Measurements from ENCODE around the gene ADCY1.

Gene ADCY1

DNA sequence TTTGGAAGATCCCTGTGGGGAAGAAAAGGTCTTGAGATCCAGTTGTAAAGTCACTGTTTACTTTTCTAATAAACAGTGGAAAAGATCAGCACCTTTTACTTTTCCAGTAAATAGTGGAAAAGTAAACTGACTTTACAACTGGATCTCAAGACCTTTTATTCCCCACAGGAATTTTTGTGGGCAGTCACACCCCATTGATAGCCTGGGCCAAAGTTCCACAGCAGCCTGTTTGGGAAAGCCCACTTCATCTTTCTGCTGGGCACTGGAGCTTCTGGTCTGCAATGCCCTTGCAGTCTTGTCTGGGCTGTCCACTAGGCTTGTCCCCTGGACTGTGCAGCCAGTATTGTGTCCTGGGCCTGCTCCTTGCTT is 50.2 kb downstream of the ADCY1 start:
- DNase-seq (ENCODE audit: low read depth in 2 of 2): no peak

DNA sequence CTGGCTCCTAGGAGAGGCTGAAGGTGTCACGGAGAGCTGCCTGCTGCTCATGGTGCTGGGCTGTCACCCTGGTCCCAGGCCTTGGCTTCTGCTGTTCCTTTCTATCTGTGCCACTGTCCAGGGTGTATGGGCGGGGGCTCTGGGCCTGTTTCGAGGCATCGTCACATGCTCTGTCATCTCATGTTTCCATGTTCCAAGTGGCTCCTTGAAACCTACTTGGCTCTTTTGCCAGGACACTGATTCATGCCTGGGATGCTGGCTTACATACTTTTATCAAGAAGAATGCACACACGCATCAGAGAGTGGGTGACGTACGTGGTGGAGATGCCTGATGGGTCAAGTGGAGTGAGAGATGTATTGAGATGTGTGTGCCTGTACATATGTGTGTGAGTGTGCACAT is 50.9 kb downstream of the ADCY1 start:
- DNase-seq (ENCODE audit: low read depth in 2 of 2): no peak

DNA sequence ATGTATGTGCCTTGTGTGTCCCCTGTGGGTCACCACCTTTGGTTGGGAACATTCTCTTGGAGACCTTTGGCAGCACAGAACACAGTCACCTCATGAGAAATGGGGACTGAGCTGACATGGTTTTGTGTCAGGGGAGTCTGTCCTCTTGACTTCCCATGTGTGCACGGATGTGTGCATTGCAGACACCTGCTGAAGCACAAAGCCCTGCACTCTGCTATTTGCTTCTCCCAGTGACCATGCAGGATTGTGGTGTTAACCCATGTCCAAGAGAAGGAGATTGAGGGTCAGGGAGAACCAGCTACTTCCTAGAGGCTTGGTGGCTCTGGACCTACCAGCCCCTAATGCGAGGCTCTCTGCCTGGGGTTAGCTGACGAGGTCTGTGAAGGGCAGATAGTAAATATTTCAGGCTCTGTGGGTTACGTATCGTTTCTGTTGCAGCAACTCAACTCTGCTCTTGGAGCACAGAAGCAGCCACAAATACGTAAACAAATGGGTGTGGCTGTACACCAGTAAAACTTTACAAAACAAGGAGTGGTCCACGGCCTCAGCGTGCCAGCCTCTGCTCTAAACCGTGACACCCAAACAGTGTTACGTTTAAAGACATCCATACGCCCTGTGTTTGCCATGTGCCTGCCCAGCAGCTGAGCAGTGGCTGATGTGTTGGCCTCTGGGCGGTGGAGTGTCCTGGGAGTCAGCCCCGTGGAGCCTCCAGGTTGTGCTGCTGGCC is 51.7 kb downstream of the ADCY1 start:
- DNase-seq (ENCODE audit: low read depth in 2 of 2): no peak

DNA sequence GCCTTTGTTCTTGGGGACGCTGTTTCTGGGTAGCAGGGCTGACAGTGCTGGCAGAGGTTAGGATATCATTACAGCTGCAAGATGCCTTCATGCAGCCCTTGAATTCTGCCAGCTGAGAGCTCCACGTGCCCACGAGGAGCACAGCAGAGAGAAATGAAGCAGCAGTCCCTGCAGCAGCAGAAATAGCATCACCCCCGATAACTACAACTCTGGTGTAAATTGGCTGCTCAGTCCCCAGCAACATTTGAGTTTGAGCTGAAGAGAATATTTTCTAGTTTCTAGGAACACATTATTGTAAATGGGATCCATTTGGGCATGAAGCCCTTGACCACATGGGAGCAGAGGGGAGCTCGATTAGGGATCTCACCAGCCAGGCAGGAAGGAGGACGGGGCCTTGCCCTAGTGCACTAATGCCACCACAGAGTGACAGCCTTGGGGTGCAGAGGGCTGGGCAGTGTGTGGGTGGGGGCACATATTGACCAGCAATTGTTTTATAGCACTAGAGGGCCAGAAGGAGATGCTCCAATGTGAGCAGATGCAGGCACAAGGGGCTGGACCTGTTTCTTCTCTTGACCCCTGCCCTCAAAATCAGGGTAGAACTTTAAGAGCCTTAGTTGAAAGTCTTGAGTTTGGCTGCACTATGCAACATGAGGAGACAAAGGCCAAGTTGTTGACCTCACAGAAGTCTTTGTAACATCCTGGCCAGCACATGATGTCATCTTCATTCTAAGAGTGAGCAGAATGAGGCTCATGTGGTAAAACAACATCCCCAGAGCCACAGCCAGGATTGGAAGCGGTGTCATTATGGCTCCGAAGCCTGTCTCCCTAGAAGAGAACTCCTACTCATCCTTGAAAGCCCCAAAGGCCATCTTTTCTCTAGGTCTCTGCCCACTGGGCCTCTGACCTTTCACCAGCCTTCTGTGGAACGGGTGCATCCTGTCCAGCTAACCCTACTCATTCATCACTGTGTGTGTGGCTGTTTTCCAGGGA is 52.6 kb downstream of the ADCY1 start:
- DNase-seq (ENCODE audit: low read depth in 2 of 2): no peak

DNA sequence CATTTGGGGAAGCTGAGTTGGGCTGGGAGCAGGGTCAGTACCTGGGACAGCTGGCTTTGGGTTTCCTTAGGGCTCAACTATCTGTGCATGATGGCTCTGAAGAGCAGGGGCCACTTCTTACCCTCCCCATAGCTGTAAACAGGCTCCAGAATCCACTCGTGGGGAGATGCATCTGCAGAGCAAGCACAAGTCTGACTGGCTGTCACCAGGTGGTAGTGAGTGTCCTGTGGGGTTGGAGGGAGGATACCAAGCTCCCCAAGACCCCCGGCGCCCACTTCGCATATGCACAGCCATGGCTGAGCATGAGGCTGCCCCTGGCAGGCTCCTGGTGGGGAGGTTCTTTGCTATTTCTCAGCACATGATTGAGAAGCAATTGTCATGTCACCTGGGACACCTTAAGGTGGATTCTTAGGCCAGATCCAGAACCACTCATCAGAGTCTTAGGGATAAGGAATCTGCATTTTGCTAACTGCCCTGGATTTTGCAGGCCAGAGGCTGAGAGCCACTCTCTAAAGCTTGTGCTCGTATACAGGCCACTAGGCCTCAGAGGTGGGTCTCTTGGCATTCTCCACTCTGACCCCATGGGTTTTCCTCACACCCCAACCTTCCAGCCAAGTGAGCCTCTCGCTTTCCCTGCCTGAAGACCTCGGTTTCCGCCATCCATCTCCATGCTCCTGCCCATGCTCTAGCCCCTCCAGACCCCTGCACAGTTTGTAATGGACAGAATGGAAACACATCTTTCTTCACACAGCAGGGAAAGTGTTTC is 53.7 kb downstream of the ADCY1 start:
- no peak for DNase-seq (ENCODE audit: low read depth in 2 of 2)

DNA sequence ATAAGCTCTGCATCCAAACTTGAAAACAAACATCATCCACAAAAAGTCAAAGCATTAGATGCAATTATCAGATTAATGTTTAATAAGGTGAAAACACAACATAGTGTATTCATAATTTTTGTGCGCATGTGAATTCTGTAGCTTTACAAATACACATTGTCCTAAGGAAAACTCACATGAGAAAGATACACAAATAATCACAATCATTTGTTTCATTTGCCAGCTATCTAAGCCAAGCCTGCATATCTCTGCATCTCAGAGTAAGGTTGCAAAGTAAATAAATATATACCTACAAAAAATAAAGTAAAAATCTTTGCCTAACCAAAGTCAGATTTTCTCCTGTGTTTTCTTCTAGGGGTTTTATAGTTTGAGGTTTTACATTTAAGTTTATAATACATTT is 57.4 kb downstream of the ADCY1 start:
- DNase-seq (ENCODE audit: low read depth in 2 of 2): no peak

DNA sequence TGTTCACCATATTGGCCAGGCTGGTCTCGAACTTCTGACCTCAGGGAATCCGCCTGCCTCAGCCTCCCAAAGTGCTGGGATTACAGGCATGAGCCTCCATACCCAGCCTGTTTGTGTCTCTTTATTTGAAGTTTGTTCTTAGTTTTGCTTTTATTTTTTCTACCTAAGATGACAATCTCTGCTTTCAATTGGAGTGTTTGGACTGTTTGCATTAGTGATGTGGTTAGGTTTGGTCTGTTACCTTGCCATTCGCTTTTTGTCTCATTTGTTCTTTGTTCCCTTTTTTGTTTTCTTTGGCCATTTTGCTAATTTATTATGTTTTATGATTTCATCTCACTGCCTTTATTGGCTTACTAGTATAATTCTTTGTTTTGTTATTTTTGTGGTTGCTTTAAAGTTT is 62.6 kb downstream of the ADCY1 start:
- no peak for DNase-seq (ENCODE audit: low read depth in 2 of 2)

DNA sequence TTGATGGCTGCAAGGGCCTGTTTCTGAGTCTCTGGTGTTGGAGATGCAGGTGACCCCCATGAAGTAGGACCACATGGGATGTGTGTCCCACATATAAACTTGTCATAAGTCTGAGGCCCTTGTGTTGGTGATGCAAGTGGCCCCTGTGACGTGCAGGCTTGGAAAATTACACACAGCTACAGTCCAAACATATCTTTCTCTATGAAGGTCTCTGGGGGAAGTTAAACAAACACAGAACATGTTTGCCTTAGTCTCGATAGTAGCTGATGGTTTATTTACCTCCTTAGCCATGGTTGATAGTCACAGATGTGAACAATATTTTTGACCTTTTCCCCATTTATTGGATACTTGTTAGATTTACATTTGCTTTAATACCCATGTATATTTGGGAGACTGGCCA is 64.7 kb downstream of the ADCY1 start:
- no peak for DNase-seq (ENCODE audit: low read depth in 2 of 2)

DNA sequence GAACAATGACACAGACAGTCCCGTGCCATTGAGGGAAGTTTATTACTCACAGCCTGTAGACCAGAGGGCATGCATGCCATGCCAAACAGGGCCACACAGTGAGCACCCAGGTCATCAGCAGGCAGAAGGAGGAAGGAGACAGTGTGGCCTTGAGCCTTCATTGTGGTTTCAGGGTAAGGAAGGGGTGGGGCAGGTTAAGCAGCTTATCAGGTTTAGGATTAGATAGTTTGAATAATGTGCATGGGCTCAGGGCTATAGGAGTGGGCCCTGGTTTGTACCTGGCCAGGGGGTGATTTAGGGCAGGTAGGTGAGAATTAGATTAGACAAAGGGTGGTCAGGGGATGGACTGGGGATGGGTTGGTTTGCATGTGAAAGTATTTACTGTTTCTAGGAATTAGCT is 67.9 kb downstream of the ADCY1 start:
- DNase-seq (ENCODE audit: low read depth in 2 of 2): no peak

DNA sequence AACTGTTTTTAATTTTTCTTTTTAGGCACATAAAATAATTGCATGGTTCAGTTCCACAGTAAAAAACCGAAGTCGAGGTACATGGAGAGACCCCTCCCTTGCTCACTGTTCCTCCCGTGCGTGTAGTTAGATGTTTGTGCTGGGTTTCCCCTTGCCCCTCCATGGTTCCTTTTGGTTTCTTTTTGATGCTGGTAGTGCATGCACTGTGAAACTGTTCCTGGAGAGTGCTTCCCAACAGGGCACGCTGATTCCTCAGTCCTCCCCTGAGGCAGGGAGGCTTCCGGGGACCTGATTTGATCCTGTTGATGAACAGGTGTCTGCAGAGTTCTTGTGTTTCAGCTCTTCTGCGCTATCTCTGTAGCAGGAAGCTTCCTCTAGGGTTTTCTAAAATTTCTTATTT is 69.5 kb downstream of the ADCY1 start:
- no peak for DNase-seq (ENCODE audit: low read depth in 2 of 2)

DNA sequence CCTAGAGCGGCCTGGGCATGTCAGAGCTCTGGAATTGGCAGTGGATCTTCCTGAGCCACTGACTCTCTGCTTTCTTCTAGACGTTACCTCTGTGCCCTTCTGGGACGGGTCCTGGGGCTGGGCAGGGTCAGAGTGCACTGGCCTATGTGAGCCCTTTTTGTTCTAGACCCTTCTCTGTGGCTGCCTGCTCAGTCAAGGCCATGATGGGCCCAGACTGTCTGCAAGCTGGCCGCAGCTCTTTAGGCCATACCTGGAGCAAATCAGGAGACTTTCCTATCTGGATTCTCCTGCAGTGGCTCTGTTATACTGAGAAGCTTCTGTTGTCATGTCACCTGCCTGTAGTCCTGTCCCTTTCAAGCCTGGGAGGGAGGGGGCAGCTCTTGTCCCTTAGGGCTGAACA is 70.1 kb downstream of the ADCY1 start:
- no peak for DNase-seq (ENCODE audit: low read depth in 2 of 2)

DNA sequence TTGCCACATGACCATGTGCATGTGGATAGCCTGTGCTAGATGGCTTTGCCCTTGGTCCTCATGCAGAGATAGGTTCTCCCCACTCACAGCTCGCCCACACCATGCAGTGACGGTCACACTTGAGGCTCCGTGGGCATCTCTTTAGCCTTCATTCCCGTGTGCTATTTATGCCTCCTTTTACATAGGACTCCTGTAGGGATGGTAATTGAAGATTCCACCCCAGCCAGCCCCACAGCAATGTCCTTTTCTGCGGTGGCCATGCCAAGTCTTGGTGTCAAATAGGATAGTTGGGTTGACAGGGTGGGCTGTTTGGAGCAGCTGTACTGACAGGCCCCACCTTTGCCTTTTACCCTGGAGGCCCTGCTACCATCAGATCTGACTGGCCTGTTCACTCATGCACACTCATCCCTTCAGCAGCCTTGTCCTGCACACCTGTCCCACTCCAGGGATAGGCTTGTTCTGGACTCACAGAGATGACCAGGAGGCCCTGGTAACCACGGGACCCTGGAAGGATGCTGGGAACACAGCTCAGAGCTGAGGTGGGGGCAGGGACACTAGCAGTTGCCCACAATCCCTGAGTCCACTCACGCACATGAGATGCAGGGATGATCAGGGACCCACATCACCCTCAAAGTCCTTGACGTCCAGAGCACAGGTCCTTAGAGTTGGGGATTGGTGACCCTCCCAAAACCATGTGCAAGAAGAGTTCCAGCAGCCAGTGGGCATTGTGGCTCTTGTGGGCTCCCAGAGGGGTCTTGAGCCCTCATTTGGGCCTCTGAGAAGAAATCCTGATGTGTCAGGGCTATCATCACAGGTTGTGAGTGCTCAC is 71.2 kb downstream of the ADCY1 start:
- DNase-seq (ENCODE audit: low read depth in 2 of 2): no peak

DNA sequence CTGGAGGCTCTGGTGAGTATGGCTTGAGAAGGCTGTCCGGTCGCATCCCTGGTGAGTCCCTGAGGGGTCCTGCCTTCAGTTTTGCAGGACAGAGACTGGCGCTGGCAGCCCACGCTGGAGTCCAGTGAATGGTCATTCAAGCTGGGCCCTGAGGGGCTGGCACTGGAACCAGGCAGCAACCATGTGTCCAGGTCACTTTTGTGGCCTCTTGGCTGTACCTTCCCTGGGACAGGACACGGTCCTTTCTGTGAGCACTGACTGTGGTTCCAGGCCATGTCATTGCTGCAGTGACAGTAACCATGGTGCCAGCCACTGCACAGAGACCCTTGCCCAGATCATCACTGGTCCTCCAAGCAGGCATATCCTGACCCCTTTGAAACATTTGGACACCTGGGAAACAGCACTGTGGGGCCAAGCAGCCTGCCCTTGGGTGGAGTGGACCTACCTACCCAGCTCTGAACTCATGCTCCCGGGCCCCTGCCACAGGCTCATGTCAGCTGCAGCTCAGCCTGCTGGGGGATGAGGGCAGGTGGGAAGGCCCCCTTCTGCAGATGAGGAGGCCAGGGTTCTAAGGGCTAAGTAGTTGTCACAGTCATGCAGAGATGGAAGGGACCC is 72.1 kb downstream of the ADCY1 start:
- DNase-seq (ENCODE audit: low read depth in 2 of 2): no peak

DNA sequence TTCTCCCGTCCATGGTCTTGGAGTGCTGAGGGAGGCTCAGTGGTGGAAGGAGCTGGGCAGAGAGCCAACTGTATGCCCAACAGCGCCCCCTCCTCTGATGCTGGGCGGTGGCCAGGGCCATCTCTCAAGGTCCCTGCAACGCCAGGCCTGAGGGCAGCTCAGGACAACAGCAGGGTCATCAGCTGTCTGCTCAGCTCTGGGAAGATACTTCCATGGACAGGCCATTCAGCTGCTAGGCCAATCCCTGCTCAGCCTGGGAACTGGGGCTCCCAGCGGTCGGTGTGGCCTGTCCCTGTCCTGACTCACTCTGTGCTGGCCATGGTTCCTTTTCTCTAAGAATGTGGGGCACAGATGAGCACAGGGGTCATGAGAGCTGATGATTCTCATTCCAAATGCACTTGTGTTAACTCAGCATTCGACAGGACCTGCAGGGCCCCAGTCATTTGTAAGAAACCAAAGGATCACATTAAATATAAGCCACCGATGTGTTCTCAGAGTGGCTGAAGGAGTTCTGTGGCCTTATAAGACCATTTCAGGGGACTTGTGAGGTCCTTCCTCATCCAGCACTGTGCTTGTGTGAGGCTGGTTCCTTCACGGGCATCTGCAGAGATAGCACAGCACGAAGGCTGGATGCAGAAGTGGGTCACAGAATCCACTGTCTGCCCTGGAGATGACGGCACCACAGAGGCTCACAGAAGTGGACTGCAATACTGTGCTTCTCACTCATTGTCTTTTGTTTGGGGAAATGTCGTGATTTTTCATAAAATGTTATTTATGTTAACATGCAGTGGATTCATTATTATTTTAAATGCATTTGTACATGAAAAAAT is 73.0 kb downstream of the ADCY1 start:
- no peak for DNase-seq (ENCODE audit: low read depth in 2 of 2)

DNA sequence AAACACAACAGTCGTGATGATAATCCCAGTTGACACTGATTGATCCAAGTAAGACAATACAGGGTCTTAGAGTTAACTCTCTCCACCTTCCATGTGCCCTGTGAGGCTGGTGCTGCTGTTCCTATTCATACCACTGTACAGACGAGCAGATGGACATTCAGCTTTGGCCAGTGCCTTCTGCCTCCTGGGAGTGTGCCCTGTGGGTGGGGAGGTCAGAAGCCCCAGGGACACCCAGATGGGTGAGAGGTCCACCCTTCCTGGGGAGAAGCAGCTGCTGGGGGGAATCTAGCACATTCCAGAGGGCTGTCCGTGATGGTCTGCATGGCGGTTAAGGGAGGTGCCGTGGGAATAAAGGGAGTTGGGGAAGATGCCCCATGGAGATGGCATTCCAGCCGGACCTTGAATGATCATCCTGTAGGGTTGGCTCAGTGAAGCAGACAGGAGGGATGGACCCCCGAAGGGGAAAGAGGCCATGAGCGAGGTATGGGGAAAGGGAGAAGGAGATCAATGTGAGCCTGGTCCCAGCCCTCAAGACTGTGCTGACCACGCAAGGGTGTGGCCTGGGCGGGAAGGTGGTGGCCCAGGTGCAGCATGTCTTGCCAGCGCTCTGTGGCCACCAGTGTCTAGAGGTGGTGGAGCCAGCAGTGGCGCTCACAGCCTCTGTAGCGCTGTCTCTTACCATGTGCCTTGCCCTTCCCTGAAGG is 74.0 kb downstream of the ADCY1 start:
- no peak for DNase-seq (ENCODE audit: low read depth in 2 of 2)

DNA sequence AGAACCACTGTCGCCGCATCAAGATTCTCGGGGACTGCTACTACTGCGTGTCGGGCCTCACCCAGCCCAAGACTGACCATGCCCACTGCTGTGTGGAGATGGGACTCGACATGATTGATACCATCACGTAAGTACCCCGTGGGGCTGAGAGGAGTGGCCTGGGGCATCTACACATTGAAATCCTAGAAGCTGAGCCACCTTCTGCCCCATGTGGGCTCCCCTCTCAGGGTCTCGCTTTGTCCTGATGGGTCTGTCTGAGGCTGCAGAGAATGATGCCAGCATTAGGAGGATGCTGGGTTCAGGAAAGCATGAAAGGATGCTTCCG is 74.5 kb downstream of the ADCY1 start:
- no peak for DNase-seq (ENCODE audit: low read depth in 2 of 2)

DNA sequence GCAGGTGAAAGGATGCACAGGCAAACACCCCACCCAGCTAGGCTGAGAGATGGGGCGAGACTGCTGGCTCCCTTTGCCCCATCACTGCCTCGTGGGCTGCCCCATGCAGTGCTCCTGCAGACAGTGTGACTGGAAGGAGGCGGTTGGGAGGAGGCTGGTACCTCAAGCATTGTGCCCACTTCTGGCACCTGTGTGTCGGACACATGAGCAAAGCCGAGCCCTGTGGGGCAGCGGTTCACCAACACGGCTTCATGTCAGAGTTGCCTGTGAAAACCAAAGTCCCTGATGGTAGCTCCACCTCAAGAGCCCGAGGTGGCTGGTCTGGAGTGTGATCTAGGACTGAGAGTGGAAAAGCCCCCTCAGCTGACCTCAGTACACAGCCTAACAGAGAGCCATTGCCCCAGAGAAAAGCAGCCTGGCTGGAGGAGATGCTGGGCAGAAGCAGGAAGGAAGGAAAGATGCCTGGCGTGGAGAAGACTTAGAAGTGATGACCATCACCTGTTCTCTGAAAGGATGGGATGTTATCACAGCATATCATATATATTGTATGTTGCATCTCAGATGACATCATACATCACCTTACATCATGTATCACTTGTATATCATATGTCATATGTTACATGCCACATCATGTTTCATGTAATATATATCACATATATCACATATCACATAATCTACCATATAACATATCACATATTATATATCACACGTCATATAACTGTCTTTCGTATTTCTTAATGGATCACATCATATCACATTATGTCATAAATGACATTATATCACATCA is 75.6 kb downstream of the ADCY1 start:
- DNase-seq (ENCODE audit: low read depth in 2 of 2): no peak

DNA sequence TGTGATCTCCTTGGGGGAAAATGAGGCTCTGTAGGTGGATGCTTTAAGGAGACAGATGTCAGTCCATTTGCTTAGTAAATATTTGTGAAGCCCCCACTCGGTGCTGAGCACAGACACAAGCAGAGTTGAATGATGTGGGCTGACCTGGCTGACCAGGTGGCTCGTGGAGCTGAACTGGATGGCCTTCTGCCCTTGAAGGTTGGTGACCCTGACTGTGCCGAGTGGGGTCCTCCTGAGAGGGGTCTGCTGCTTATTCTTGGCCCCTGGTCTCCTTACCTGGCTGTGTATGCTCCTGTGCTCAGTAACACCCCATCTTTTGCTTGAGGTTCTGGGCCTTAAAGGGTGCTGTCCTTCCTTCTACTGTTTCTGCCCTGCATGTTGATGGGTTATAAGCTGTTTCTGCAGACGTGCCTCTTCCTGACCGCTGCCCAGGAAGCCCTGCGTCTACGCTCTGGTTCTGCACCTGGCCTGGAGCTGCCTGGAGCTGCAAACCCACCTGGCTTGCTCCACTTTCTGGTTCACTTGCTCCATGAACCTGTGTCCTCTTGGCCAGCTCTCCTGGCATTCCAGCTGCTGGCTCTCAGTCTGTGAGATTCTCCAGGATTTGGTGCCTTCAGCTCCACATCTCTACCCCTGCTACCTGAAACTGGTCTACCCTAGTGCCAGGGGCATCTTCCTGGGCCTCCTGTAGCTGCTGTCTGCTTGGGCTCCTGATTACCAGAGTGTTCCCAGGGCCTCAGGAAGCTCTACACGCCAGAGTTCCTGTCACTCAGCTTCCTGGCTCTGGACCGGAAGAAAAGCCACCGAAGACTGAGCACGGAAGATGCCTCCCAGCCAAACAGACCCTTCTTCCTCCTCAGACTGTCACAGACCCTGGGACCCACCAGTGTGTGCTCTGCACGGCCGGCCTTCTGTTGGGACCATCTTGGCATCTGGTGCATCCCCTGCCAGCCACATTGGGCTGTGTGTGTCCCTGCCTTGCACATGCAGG is 76.5 kb downstream of the ADCY1 start:
- DNase-seq (ENCODE audit: low read depth in 2 of 2): no peak

Data from stimulated activated CD8-positive, alpha-beta memory T cell treated with anti-CD3 and anti-CD28 coated beads, Interleukin-2, amount 100 ng/mL, for 1 hour (primary cell).